Measurements from ENCODE around the gene LILRA1. TPM values are rescaled to one million over a fixed set of nuclear protein-coding genes. Genes with fewer than 3 reads are reported as not detected.
"Not testable (repeated sequence)": the region's sequence is repeated elsewhere in the genome, so short reads cannot be mapped to it uniquely, and the experiment has no call there.

The LILRA1 gene
- total RNA-seq, 1 donor from 2014 or later, result not detected

DNA sequence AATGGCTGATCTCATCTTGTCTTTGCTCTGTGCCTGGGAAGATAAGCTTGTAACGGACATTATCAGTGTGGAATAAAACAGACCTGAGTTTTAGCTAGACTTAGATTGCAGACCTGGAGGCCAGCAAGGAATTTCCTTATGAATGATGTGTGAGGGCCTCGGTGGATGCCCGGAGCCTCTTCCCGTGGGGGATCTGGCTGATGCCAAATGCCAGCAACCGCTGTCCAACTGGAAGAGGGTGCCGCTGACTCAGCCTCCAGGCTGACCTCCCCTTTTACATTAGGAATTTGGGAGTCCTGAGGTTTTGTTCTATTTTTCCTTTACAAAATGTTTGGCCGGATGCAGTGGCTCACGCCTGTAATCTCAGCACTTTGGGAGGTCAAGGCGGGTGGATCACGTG, 39.4 kb upstream of the LILRA1 start:
- peaks cover 15% of the 10 kb centered on the region for H3K9me3 Mint-ChIP-seq
- TF ChIP-seq, protein P1, sequence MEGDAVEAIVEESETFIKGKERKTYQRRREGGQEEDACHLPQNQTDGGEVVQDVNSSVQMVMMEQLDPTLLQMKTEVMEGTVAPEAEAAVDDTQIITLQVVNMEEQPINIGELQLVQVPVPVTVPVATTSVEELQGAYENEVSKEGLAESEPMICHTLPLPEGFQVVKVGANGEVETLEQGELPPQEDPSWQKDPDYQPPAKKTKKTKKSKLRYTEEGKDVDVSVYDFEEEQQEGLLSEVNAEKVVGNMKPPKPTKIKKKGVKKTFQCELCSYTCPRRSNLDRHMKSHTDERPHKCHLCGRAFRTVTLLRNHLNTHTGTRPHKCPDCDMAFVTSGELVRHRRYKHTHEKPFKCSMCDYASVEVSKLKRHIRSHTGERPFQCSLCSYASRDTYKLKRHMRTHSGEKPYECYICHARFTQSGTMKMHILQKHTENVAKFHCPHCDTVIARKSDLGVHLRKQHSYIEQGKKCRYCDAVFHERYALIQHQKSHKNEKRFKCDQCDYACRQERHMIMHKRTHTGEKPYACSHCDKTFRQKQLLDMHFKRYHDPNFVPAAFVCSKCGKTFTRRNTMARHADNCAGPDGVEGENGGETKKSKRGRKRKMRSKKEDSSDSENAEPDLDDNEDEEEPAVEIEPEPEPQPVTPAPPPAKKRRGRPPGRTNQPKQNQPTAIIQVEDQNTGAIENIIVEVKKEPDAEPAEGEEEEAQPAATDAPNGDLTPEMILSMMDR (conservative IDR thresholded peaks at IDR 0.05), result no peak
- H3K36me3 Mint-ChIP-seq (ENCODE audit: low read depth), result peaks cover 6% of the 10 kb centered on the region
- H3K4me1 Mint-ChIP-seq, result no peaks in the 10 kb centered on the region
- no peak overlapping the region for H3K27ac Mint-ChIP-seq (ENCODE audit: unreplicated experiment)
- no peak overlapping the region for H3K4me3 Mint-ChIP-seq
- H3K27me3 Mint-ChIP-seq (ENCODE audit: low read depth), result no peaks in the 10 kb centered on the region
- DNase-seq (ENCODE audit: low read depth, low spot score), result no peak

DNA sequence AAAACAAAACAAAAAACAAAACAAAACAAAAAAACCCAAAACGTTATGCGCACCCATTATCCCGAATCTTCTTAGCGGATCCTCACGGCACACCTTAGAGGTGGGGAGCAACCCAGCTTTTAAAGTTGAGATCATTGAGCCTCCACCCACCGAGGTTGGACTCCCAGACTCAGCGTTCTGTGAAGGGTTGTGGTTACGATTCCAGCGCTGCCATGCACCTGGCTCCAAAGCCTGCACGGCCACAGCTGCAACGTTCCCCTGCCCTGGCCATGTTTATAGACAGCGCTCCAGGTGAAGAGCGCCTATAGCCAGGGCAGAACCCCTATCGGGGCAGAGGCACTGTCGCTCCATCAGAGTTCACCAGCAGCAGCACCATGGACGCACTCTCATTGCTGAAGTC, 38.5 kb upstream of the LILRA1 start:
- Mint-ChIP-seq H3K4me3 (no peak overlapping the region), H3K9me3 (peaks cover 15% of the 10 kb centered on the region), H3K36me3 (ENCODE audit: low read depth) (peaks cover 6% of the 10 kb centered on the region), H3K27ac (ENCODE audit: unreplicated experiment) (no peak overlapping the region), H3K4me1 (no peaks in the 10 kb centered on the region), H3K27me3 (ENCODE audit: low read depth) (no peaks in the 10 kb centered on the region)
- TF ChIP-seq, protein P1 (conservative IDR thresholded peaks at IDR 0.05), result no peak
- DNase-seq (ENCODE audit: low read depth, low spot score), result no peak

DNA sequence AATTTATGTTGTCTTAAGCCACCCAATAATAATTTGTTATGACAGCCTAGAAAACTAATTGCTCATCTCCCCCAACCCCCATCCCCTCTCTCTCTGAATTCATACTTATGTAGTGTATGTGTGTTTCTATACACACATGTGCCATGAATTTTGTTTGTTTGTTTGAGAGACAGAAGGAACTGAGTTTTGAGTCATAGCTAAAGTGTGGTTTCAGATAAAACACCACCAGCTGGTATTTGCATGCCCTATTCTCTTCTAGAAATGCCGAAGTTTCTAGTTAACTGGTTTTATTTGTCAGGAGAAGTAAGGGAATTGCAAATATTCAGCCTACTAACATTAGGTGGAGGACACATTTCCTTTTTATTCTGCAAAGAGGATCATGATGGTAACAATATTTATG, 37.2 kb upstream of the LILRA1 start:
- no peak overlapping the region for H3K27ac Mint-ChIP-seq (ENCODE audit: unreplicated experiment)
- H3K4me3 Mint-ChIP-seq, result no peak overlapping the region
- TF ChIP-seq, protein P1 (conservative IDR thresholded peaks at IDR 0.05), result no peak
- peaks cover 15% of the 10 kb centered on the region for H3K9me3 Mint-ChIP-seq
- H3K27me3 Mint-ChIP-seq (ENCODE audit: low read depth), result no peaks in the 10 kb centered on the region
- H3K36me3 Mint-ChIP-seq (ENCODE audit: low read depth), result peaks cover 6% of the 10 kb centered on the region
- no peaks in the 10 kb centered on the region for H3K4me1 Mint-ChIP-seq
- no peak for DNase-seq (ENCODE audit: low read depth, low spot score)

DNA sequence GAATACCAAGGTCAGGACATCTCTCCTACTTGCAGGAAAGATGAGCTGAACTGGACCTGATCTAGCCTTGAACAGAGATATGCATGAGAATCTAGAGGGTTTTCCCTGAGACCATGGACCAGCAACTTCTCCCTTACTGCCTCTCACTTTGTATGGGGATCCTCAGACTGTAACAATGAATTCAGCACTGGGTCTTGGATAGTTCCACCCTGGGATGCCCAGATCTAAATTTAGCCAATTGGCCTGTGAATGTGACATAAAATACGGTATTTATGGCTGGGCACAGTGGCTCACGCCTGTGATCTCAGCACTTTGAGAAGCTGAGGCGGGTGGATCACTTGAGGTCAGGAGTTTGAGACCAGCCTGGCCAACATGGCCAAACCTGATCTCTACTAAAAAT, 35.1 kb upstream of the LILRA1 start:
- TF ChIP-seq, protein P1 (conservative IDR thresholded peaks at IDR 0.05), result no peak
- no peak overlapping the region for H3K27ac Mint-ChIP-seq (ENCODE audit: unreplicated experiment)
- no peaks in the 10 kb centered on the region for H3K36me3 Mint-ChIP-seq (ENCODE audit: low read depth)
- no peaks in the 10 kb centered on the region for H3K4me1 Mint-ChIP-seq
- H3K27me3 Mint-ChIP-seq (ENCODE audit: low read depth), result no peaks in the 10 kb centered on the region
- no peak for DNase-seq (ENCODE audit: low read depth, low spot score)
- H3K9me3 Mint-ChIP-seq, result peaks cover 9% of the 10 kb centered on the region
- no peak overlapping the region for H3K4me3 Mint-ChIP-seq

DNA sequence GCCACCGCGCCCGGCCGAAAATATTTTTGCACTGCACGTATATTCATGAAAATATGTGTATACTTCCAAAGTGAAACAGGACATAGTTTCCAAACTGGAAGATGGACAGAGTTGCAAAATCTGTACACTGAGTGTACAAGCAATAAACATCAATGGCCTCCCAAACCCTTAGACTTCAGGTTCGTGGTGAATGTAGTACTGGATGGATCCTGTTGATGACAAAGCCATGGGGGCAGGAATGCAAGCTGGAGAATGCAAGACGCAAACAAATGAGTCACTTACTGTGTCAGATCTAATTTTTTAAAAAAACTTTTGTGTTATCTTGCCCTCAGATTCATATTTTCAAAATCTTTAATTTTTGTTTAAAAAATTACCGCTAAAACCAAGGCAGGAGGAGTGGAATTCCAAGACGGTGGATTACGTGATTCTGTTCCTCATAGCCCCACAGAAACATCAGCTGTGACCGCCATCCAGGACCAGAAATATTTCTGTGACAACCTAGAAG, 32.5 kb upstream of the LILRA1 start:
- no peak overlapping the region for H3K4me3 Mint-ChIP-seq
- DNase-seq (ENCODE audit: low read depth, low spot score), result no peak
- H3K4me1 Mint-ChIP-seq, result no peaks in the 10 kb centered on the region
- H3K9me3 Mint-ChIP-seq, result peaks cover 3% of the 10 kb centered on the region
- TF ChIP-seq, protein P1 (conservative IDR thresholded peaks at IDR 0.05), result no peak
- H3K36me3 Mint-ChIP-seq (ENCODE audit: low read depth), result no peaks in the 10 kb centered on the region
- no peak overlapping the region for H3K27ac Mint-ChIP-seq (ENCODE audit: unreplicated experiment)
- H3K27me3 Mint-ChIP-seq (ENCODE audit: low read depth), result no peaks in the 10 kb centered on the region

DNA sequence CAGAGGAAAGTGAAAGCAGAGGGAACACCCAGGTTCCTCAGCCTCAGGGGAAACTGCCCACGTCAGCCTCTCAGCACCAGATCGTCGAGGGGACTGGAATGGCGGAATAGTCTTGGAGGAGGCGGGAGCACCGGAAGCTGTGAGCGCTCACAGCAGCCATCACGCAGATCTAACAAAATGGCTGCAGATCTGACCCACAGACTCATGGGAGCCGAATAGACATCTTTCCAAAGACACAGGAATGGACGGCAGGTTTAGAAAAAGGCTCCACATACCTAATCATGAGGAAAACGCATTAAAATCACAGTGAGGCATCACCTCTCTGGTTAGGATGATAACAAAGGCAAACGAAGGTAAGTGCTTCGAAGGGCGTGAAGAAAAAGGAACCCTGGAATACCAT, 31.6 kb upstream of the LILRA1 start:
- H3K27ac Mint-ChIP-seq (ENCODE audit: unreplicated experiment), result no peak overlapping the region
- TF ChIP-seq, protein P1 (conservative IDR thresholded peaks at IDR 0.05), result no peak
- no peaks in the 10 kb centered on the region for H3K4me1 Mint-ChIP-seq
- no peaks in the 10 kb centered on the region for H3K36me3 Mint-ChIP-seq (ENCODE audit: low read depth)
- no peaks in the 10 kb centered on the region for H3K27me3 Mint-ChIP-seq (ENCODE audit: low read depth)
- H3K9me3 Mint-ChIP-seq, result peaks cover 3% of the 10 kb centered on the region
- no peak for DNase-seq (ENCODE audit: low read depth, low spot score)
- no peak overlapping the region for H3K4me3 Mint-ChIP-seq

DNA sequence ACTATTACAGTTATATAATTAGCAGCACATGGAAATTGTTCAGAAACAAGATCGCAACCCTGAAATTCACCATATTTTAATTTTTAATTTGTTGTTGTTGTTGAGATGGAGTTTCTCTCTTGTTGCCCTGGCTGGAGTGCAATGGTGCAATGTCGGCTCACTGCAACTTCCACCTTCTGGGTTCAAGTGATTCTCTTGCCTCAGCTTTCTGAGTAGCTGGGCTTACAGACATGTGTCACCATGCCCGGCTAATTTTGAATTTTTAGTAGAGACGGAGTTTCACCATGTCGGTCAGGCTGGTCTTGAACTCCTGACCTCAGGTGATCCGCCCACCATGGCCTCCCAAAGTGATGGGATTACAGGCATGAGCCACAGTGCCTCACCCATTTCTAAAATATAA, 30.2 kb upstream of the LILRA1 start:
- H3K27ac Mint-ChIP-seq (ENCODE audit: unreplicated experiment); H3K36me3 Mint-ChIP-seq (ENCODE audit: low read depth); DNase-seq (ENCODE audit: low read depth, low spot score); H3K4me1 Mint-ChIP-seq; H3K9me3 Mint-ChIP-seq; H3K27me3 Mint-ChIP-seq (ENCODE audit: low read depth); H3K4me3 Mint-ChIP-seq: not testable (repeated sequence)

Measured in neural crest cell (in vitro differentiated cells).